ENCODE measurements around the gene COPB1.

DNA sequence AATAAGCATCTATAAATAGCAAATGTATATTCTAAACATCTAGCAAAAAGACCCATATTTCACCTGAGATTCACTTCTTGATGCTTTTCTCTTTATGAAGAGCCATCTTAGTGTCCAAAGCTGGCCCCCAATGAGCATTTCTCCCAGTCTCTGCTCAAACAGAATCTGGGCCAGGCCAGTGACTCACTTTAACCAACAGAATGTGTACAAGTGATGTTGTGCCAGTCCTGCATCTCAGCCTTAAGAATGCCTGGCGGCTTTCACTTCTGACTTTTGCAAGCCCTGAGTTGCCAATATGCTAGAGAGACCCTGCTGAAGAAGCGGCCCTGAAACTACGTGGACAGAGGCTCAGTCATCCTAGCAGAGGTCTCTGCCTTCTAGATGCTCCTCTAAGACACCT lies 6.9 kb upstream of the COPB1 start:
- TF ChIP-seq CTCF (IDR thresholded peaks at IDR 0.05) (no peak), POLR2A (IDR thresholded peaks at IDR 0.05) (no peak)
